GM23338 (cell line): ENCODE data around the gene C6orf89. TPM values are rescaled to one million over a fixed set of nuclear protein-coding genes. Genes with fewer than 3 reads are reported as not detected.

Experiments
- ATAC-seq: fragments of 200-7000 bp; cut with Tn5 transposase; 3 replicates; pipeline ENCODE4 v1.9.1; 2020
- DNase-seq: peaks from one replicate; pipeline ENCODE4 v3.0.0-alpha.2; 2015; ENCODE audit warnings: low spot score
- H2AFZ ChIP-seq: fragments of 200-600 bp; sonication (generic); 2 replicates; pipeline ENCODE4 v1.8.0; 2016; ENCODE audit warnings: antibody characterized with exemption, mild to moderate bottlenecking, moderate library complexity
- H3F3A ChIP-seq: fragments of 200-600 bp; sonication (generic); replicated peaks from 2 replicates; pipeline ENCODE4 v1.8.0; 2017; ENCODE audit warnings: antibody characterized with exemption, mixed run types, low read depth
- H3K27ac ChIP-seq: fragments of 200-600 bp; sonication (generic); 2 replicates; pipeline ENCODE4 v1.6.1; 2016; ENCODE audit warnings: low read depth
- H3K27me3 ChIP-seq: fragments of 200-600 bp; sonication (generic); 2 replicates; pipeline ENCODE4 v1.8.0; 2016; ENCODE audit warnings: mild to moderate bottlenecking, mixed run types, moderate library complexity; ENCODE audit not compliant: insufficient read depth
- H3K36me3 ChIP-seq: fragments of 200-600 bp; sonication (generic); 2 replicates; pipeline ENCODE4 v1.8.0; 2016; ENCODE audit warnings: mild to moderate bottlenecking; ENCODE audit not compliant: insufficient read depth
- H3K4me1 ChIP-seq: fragments of 200-600 bp; sonication (generic); 2 replicates; pipeline ENCODE4 v1.8.0; 2016; ENCODE audit warnings: mild to moderate bottlenecking, moderate library complexity; ENCODE audit not compliant: insufficient read depth
- H3K4me2 ChIP-seq: fragments of 200-600 bp; sonication (generic); 2 replicates; pipeline ENCODE4 v1.7.1; 2017; ENCODE audit warnings: mixed run types
- H3K4me3 ChIP-seq: fragments of 200-600 bp; sonication (generic); 2 replicates; pipeline ENCODE4 v1.6.1; 2016; ENCODE audit warnings: mixed run types
- H3K79me2 ChIP-seq: fragments of 200-600 bp; sonication (generic); replicated peaks from 2 replicates; pipeline ENCODE4 v1.8.0; 2017; ENCODE audit warnings: mild to moderate bottlenecking; ENCODE audit not compliant: insufficient read depth
- H3K9me2 ChIP-seq: fragments of 200-600 bp; sonication (generic); 2 replicates; pipeline ENCODE4 v1.8.0; 2017; ENCODE audit not compliant: insufficient read depth
- H4K20me1 ChIP-seq: fragments of 200-600 bp; sonication (generic); replicated peaks from 2 replicates; pipeline ENCODE4 v1.8.0; 2017; ENCODE audit warnings: mild to moderate bottlenecking; ENCODE audit not compliant: insufficient read depth
- H3K27ac Mint-ChIP-seq: 2 replicates; pipeline ENCODE4 v1.8.0; 2020; ENCODE audit warnings: inconsistent platforms, mild to moderate bottlenecking, moderate library complexity, mixed read lengths
- H3K27me3 Mint-ChIP-seq: 3 replicates; pipeline ENCODE4 v1.8.0; 2022; ENCODE audit warnings: low read depth, mild to moderate bottlenecking, moderate library complexity, mixed read lengths, inconsistent platforms; ENCODE audit not compliant: insufficient read depth, poor library complexity
- H3K36me3 Mint-ChIP-seq: 3 replicates; pipeline ENCODE4 v1.8.0; 2021; ENCODE audit warnings: low read depth, mild to moderate bottlenecking, inconsistent platforms, moderate library complexity, mixed read lengths
- H3K4me1 Mint-ChIP-seq: 3 replicates; pipeline ENCODE4 v1.8.0; 2020; ENCODE audit warnings: mild to moderate bottlenecking, inconsistent platforms, mixed read lengths
- H3K4me3 Mint-ChIP-seq: 3 replicates; pipeline ENCODE4 v1.8.0; 2021; ENCODE audit warnings: moderate library complexity, mild to moderate bottlenecking, inconsistent platforms, mixed read lengths
- H3K9me3 Mint-ChIP-seq: 3 replicates; pipeline ENCODE4 v1.8.0; 2020; ENCODE audit warnings: moderate library complexity, mild to moderate bottlenecking, inconsistent platforms, mixed read lengths
- CREB1 ChIP-seq: fragments of 250-450 bp; sonication (Bioruptor Pico); IDR thresholded peaks from 2 replicates; pipeline ENCODE4 v1.5.0; 2020; ENCODE audit warnings: low read depth, mild to moderate bottlenecking, moderate library complexity
- EZH2 ChIP-seq: fragments of 200-600 bp; sonication (generic); IDR thresholded peaks from one replicate; pipeline ENCODE4 v1.8.0; 2017; ENCODE audit warnings: antibody characterized with exemption, mild to moderate bottlenecking, low read depth; ENCODE audit not compliant: unreplicated experiment
- EZH2phosphoT487 ChIP-seq: fragments of 200-600 bp; sonication (generic); IDR thresholded peaks from one replicate; pipeline ENCODE4 v1.8.1; 2018; ENCODE audit warnings: antibody characterized with exemption; ENCODE audit not compliant: unreplicated experiment
- POLR2AphosphoS5 ChIP-seq: IDR thresholded peaks from 2 replicates; pipeline ENCODE4 v1.6.1; 2016; ENCODE audit warnings: antibody characterized with exemption, low read depth
- STAT1 ChIP-seq: IDR thresholded peaks from one replicate; pipeline ENCODE4 v1.6.1; 2016; ENCODE audit warnings: antibody characterized with exemption; ENCODE audit not compliant: unreplicated experiment
- polyA plus RNA-seq: library from polyadenylated mRNA; unstranded; fragments of >200 nt; fragmentation: Nextera tagmentation; extraction: Ambion mirVana; gene quantifications from 2 replicates; pipeline ENCODE4 v1.2.1, GENCODE V29; 2016
- total RNA-seq: library from RNA; depleted of rRNA; stranded (reverse); fragments of >200 nt; shearing (Covaris generic); gene quantifications from 2 replicates; pipeline ENCODE4 v1.2.3, GENCODE V29; 2014
- TF ChIP-seq, protein P1 (sequence below): IDR thresholded peaks from one replicate; pipeline ENCODE4 v1.6.1; 2018; ENCODE audit warnings: antibody characterized with exemption; ENCODE audit not compliant: unreplicated experiment
- TF ChIP-seq, protein P2 (sequence below): fragments of 250-450 bp; sonication (Bioruptor Pico); IDR thresholded peaks from 2 replicates; pipeline ENCODE4 v1.5.0; 2020; ENCODE audit warnings: mild to moderate bottlenecking, moderate library complexity
- TF ChIP-seq, protein P3 (sequence below): IDR thresholded peaks from 2 replicates; pipeline ENCODE4 v1.6.1; 2016; ENCODE audit warnings: antibody characterized with exemption

Gene C6orf89
- total and polyA plus RNA-seq, 2 experiments from 2014 or later: 3.7 to 7.9 TPM

- Mint-ChIP-seq H3K9me3 (no peaks in the 10 kb centered on the region), H3K27ac (no peak overlapping the region), H3K4me1 (peaks cover 3% of the 10 kb centered on the region; the same call in 1 of the 3 replicates), H3K4me3 (no peak overlapping the region), H3K36me3 (peaks cover 73% of the 10 kb centered on the region), H3K27me3 (peaks cover 2% of the 10 kb centered on the region)
- Histone ChIP-seq H3F3A (no peaks in the 10 kb centered on the region; the same call in 1 of the 2 replicates), H4K20me1 (peaks cover 3% of the 10 kb centered on the region), H3K79me2 (no peaks in the 10 kb centered on the region), H3K4me2 (no peak overlapping the region), H3K27ac (no peak overlapping the region), H3K4me1 (no peaks in the 10 kb centered on the region), H3K27me3 (no peaks in the 10 kb centered on the region), H3K9me2 (no peaks in the 10 kb centered on the region), H2AFZ (no peak overlapping the region), H3K36me3 (peaks cover 33% of the 10 kb centered on the region), H3K4me3 (no peak overlapping the region)
- TF ChIP-seq, protein P1, sequence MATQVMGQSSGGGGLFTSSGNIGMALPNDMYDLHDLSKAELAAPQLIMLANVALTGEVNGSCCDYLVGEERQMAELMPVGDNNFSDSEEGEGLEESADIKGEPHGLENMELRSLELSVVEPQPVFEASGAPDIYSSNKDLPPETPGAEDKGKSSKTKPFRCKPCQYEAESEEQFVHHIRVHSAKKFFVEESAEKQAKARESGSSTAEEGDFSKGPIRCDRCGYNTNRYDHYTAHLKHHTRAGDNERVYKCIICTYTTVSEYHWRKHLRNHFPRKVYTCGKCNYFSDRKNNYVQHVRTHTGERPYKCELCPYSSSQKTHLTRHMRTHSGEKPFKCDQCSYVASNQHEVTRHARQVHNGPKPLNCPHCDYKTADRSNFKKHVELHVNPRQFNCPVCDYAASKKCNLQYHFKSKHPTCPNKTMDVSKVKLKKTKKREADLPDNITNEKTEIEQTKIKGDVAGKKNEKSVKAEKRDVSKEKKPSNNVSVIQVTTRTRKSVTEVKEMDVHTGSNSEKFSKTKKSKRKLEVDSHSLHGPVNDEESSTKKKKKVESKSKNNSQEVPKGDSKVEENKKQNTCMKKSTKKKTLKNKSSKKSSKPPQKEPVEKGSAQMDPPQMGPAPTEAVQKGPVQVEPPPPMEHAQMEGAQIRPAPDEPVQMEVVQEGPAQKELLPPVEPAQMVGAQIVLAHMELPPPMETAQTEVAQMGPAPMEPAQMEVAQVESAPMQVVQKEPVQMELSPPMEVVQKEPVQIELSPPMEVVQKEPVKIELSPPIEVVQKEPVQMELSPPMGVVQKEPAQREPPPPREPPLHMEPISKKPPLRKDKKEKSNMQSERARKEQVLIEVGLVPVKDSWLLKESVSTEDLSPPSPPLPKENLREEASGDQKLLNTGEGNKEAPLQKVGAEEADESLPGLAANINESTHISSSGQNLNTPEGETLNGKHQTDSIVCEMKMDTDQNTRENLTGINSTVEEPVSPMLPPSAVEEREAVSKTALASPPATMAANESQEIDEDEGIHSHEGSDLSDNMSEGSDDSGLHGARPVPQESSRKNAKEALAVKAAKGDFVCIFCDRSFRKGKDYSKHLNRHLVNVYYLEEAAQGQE: no peak
- TF ChIP-seq CREB1 (CRISPR knock-in tag) (no peak), EZH2phosphoT487 (no peak), POLR2AphosphoS5 (no peak), STAT1 (no peak), EZH2 (no peak)
- TF ChIP-seq, protein P2, sequence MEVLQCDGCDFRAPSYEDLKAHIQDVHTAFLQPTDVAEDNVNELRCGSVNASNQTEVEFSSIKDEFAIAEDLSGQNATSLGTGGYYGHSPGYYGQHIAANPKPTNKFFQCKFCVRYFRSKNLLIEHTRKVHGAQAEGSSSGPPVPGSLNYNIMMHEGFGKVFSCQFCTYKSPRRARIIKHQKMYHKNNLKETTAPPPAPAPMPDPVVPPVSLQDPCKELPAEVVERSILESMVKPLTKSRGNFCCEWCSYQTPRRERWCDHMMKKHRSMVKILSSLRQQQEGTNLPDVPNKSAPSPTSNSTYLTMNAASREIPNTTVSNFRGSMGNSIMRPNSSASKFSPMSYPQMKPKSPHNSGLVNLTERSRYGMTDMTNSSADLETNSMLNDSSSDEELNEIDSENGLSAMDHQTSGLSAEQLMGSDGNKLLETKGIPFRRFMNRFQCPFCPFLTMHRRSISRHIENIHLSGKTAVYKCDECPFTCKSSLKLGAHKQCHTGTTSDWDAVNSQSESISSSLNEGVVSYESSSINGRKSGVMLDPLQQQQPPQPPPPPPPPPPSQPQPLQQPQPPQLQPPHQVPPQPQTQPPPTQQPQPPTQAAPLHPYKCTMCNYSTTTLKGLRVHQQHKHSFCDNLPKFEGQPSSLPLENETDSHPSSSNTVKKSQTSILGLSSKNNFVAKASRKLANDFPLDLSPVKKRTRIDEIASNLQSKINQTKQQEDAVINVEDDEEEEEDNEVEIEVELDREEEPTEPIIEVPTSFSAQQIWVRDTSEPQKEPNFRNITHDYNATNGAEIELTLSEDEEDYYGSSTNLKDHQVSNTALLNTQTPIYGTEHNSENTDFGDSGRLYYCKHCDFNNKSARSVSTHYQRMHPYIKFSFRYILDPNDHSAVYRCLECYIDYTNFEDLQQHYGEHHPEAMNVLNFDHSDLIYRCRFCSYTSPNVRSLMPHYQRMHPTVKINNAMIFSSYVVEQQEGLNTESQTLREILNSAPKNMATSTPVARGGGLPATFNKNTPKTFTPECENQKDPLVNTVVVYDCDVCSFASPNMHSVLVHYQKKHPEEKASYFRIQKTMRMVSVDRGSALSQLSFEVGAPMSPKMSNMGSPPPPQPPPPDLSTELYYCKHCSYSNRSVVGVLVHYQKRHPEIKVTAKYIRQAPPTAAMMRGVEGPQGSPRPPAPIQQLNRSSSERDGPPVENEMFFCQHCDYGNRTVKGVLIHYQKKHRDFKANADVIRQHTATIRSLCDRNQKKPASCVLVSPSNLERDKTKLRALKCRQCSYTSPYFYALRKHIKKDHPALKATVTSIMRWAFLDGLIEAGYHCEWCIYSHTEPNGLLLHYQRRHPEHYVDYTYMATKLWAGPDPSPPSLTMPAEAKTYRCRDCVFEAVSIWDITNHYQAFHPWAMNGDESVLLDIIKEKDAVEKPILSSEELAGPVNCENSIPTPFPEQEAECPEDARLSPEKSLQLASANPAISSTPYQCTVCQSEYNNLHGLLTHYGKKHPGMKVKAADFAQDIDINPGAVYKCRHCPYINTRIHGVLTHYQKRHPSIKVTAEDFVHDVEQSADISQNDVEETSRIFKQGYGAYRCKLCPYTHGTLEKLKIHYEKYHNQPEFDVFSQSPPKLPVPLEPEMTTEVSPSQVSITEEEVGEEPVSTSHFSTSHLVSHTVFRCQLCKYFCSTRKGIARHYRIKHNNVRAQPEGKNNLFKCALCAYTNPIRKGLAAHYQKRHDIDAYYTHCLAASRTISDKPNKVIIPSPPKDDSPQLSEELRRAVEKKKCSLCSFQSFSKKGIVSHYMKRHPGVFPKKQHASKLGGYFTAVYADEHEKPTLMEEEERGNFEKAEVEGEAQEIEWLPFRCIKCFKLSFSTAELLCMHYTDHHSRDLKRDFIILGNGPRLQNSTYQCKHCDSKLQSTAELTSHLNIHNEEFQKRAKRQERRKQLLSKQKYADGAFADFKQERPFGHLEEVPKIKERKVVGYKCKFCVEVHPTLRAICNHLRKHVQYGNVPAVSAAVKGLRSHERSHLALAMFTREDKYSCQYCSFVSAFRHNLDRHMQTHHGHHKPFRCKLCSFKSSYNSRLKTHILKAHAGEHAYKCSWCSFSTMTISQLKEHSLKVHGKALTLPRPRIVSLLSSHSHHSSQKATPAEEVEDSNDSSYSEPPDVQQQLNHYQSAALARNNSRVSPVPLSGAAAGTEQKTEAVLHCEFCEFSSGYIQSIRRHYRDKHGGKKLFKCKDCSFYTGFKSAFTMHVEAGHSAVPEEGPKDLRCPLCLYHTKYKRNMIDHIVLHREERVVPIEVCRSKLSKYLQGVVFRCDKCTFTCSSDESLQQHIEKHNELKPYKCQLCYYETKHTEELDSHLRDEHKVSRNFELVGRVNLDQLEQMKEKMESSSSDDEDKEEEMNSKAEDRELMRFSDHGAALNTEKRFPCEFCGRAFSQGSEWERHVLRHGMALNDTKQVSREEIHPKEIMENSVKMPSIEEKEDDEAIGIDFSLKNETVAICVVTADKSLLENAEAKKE (CRISPR knock-in tag): no peak
- TF ChIP-seq, protein P3, sequence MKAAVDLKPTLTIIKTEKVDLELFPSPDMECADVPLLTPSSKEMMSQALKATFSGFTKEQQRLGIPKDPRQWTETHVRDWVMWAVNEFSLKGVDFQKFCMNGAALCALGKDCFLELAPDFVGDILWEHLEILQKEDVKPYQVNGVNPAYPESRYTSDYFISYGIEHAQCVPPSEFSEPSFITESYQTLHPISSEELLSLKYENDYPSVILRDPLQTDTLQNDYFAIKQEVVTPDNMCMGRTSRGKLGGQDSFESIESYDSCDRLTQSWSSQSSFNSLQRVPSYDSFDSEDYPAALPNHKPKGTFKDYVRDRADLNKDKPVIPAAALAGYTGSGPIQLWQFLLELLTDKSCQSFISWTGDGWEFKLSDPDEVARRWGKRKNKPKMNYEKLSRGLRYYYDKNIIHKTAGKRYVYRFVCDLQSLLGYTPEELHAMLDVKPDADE: no peak
- no peak for DNase-seq
- ATAC-seq: no peak
Observed at GRCh38 chr6:36969240-36969691, 83.5 kb downstream of the C6orf89 start.
